MG63 (cell line): ENCODE results near the gene VAMP3. TPM values are rescaled to one million over a fixed set of nuclear protein-coding genes. Genes with fewer than 3 reads are reported as not detected.

Source experiments
- total RNA-seq: library from RNA; depleted of rRNA; stranded (reverse); fragments of >200 nt; shearing (Covaris generic); gene quantifications from 2 replicates; pipeline ENCODE4 v1.2.3, GENCODE V29; 2014; ENCODE audit warnings: low replicate concordance; rRNA removed

Gene VAMP3
- total RNA-seq, 1 experiment from 2014 or later = 87.1 TPM

Other genes with a start within 250 kb of the VAMP3 start
- gene PER3, start 13.0 kb downstream of the VAMP3 start, total RNA-seq = 0.67 and 1.2 TPM in 2 replicates
- gene UTS2, start 81.8 kb downstream of the VAMP3 start, total RNA-seq = not detected in 2 replicates
- gene TNFRSF9, start 169.5 kb downstream of the VAMP3 start, total RNA-seq = not detected in 2 replicates
- 398 and 501 TPM in 2 replicates for gene PARK7, start 190.4 kb downstream of the VAMP3 start, total RNA-seq